Mucosa of stomach (tissue), 1 donor: ENCODE data around the gene C1orf21.

Experiments
- H3K27me3 ChIP-seq: one replicate; pipeline ENCODE4 v1.7.0; 2013; ENCODE audit warnings: mild to moderate bottlenecking, low read length; ENCODE audit not compliant: control insufficient read depth, insufficient read depth
- H3K36me3 ChIP-seq: one replicate; pipeline ENCODE4 v1.7.0; 2013; ENCODE audit warnings: low read length; ENCODE audit not compliant: control insufficient read depth, insufficient read depth
- H3K4me1 ChIP-seq: one replicate; pipeline ENCODE4 v1.7.0; 2013; ENCODE audit warnings: mild to moderate bottlenecking, low read length; ENCODE audit not compliant: control insufficient read depth, insufficient read depth
- H3K4me3 ChIP-seq: one replicate; pipeline ENCODE4 v1.7.0; 2013; ENCODE audit warnings: low read length
- H3K9ac ChIP-seq: one replicate; pipeline ENCODE4 v1.7.0; 2013; ENCODE audit warnings: mild to moderate bottlenecking, low read length, moderate library complexity
- H3K9me3 ChIP-seq: one replicate; pipeline ENCODE4 v1.7.0; 2013; ENCODE audit warnings: mild to moderate bottlenecking, low read length, moderate library complexity; ENCODE audit not compliant: control insufficient read depth
- donor health status: Pancreatic carcinoma.

Gene C1orf21

DNA sequence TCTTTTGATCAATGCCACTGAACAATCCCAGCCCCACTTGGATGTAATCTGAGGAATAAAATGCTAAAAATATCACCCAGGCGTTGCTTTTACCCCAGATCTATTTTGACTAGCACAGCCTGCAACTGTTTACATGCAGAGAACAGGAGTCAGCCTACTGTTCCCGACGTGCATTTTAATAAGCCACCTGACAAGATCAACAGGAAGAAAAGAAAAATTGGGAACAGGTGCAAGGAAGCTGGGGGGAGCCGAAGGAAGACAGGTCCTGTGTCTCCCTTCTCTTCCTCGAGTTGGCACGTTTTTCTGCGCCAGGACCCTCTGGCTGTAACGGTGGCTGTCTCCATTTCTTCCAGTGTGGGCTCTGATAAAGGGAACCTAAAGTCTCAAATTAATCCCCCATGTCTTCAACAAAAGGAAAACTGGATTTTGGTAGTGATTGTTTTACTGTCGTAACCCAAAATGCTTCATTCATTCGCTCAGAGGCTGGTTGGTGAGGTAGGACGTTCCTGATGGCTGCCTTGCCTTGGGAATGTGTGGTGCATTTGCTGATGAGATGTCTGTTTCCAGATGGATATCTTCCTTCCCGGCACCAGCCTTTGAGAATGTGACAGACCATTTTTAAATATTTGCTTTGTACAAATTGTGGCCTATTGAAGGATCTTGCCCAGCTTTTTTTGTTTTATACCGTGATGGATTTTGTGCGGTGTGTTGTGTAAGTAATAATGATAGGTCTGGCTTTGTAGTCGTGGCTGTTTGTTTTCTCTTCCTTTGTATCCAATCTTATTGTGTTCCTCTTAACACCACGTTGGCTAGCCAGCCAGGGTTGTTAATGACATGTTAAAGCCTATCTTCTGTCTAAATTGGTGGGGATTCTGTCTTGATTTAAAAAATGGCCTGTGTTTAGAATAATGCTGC, 117.5 kb downstream of the C1orf21 start:
- Histone ChIP-seq H3K9me3 (no peaks in the 10 kb centered on the region), H3K27me3 (no peaks in the 10 kb centered on the region), H3K36me3 (no peaks in the 10 kb centered on the region), H3K9ac (no peak overlapping the region), H3K4me1 (peaks cover 29% of the 10 kb centered on the region), H3K4me3 (no peak overlapping the region)

DNA sequence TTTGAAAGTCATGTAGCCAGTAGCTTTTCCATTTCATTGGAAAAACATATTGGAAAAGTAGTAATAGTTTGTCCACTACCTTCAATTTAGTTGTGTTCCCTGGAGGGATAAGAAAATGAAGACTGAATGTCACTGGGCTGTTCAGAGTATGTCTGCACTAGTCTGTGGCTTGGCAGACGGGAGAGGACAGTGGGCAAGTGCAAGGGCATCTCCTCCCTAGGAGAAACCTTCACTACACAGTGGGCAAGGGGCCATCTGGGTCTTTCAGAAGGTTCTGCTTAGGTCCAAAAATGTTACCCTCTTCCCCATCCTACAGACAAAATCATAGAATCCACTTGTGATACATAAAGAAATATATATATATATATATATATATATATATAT, 118.1 kb downstream of the C1orf21 start:
- Histone ChIP-seq H3K36me3 (no peaks in the 10 kb centered on the region), H3K9me3 (no peaks in the 10 kb centered on the region), H3K4me1 (peaks cover 29% of the 10 kb centered on the region), H3K27me3 (no peaks in the 10 kb centered on the region), H3K9ac (no peak overlapping the region), H3K4me3 (no peak overlapping the region)

DNA sequence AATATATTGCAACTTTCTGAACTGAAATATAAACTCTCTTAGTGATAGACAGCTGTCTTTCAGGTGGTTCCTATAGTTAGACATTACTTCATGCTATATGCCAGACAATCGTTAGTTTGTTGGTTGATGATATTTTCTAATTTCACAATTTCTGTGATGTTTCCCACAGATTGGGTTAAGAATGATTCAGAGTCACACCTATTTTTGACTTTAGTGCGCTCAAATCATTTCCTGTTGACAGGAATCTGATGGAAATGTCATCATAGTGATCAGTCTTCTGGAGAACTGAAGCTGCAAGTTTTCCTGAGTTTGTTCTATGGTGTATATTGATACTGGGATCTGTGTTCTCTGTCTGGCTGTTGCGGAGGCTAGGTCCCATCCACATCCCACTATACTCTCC, 119.7 kb downstream of the C1orf21 start:
- no peak overlapping the region for H3K9ac ChIP-seq
- no peak overlapping the region for H3K4me3 ChIP-seq
- no peaks in the 10 kb centered on the region for H3K9me3 ChIP-seq
- no peaks in the 10 kb centered on the region for H3K27me3 ChIP-seq
- no peaks in the 10 kb centered on the region for H3K36me3 ChIP-seq
- peaks cover 29% of the 10 kb centered on the region for H3K4me1 ChIP-seq

DNA sequence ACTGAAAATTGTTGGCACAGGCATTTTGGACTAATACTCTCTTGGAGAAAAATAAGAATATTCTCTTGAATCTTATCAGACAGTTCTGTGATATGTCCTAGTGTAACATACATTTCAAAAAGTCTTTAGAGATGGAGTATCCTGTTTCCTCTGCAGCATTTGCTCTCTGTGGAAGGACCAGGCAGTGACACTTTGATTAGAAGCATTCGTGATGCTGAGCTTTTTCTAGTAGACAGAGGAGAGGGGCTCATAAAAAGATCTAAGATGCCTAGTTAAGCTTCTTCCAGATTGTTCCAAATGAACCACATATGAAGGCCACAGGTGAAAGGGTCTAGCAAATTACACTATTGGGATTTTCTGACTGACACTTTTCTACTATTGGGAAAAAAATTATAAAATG, 120.3 kb downstream of the C1orf21 start:
- H3K4me1 ChIP-seq, result peaks cover 29% of the 10 kb centered on the region

DNA sequence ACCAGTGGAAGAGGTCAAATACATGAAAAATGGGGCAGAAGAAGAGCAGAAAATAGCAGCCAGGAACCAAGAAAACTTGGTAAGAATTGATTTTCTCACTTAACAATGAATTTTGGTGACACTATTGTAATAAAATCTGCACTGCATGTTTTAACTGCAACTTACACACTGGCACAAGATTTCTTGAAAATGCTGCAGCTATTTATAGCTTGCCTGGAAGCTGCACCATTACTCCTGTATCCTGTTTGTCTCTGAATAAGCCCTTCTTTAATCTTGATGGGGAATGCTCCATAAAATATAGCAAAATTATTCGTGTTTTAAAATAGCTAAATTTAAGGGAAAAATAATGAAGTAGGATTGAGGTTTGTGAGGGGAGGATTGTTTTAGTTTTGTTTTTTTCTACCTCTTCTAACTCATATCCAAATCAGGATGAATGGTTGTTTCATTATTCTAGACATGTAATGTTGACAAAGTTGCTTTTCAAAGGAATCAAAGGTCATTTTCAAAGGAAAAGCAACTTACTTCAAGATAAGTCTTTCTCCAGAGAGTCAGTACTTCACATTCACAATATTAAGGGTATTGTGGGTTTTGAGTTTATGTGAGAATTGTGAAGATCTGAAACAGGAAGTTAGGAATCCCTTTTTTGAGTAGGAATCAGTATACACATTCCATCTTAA, 120.9 kb downstream of the C1orf21 start:
- H3K27me3 ChIP-seq, result no peaks in the 10 kb centered on the region
- H3K9ac ChIP-seq, result no peak overlapping the region
- H3K4me3 ChIP-seq, result no peak overlapping the region
- H3K36me3 ChIP-seq, result no peaks in the 10 kb centered on the region
- peaks cover 29% of the 10 kb centered on the region for H3K4me1 ChIP-seq
- H3K9me3 ChIP-seq, result no peaks in the 10 kb centered on the region

More for the DNA sequence above, 120.3 kb downstream of the C1orf21 start:
- Histone ChIP-seq H3K9me3 (no peaks in the 10 kb centered on the region), H3K4me3 (no peak overlapping the region), H3K36me3 (no peaks in the 10 kb centered on the region), H3K27me3 (no peaks in the 10 kb centered on the region), H3K9ac (no peak overlapping the region)

DNA sequence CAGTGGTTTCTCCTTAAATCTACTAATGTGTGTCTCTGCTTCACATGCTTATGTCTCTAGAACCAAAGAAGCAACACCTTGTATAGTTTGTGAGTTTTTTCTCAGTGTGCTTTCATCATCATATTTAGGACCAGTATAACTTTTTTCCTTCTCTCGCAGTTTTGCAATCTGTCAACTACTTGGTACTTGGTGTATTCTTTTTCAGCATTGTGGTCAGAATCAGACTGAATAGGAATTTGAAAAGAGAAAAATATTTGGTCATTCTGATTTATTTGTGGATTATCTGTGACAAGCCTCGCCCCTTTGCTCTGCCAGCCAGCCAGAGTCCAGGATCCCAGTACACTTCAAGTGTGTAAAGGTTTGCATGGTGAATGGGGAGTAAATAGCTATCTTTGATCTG, 122.3 kb downstream of the C1orf21 start:
- no peak overlapping the region for H3K9ac ChIP-seq
- no peak overlapping the region for H3K4me3 ChIP-seq
- H3K36me3 ChIP-seq, result no peaks in the 10 kb centered on the region
- peaks cover 24% of the 10 kb centered on the region for H3K4me1 ChIP-seq
- no peaks in the 10 kb centered on the region for H3K27me3 ChIP-seq
- H3K9me3 ChIP-seq, result no peaks in the 10 kb centered on the region

DNA sequence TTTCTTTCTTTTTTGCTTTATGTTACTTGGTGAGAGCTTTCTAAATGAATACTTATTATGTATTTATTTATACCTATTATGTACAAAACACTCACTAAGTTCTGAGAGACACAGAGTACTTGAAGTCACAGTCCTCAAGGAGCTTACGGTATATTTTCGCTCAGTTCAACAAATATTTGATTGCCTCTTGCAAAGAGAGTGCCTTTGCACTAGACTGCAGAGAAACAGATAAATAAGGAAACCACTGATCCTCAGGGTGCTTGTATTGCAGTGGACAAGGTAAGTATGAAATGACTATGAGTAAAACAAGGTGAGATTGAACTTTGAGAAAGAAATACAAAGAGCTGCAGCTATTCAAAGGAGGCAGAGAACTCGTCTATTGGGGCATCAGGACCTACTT, 123.3 kb downstream of the C1orf21 start:
- Histone ChIP-seq H3K36me3 (no peaks in the 10 kb centered on the region), H3K27me3 (no peaks in the 10 kb centered on the region), H3K4me1 (peaks cover 16% of the 10 kb centered on the region), H3K9me3 (no peaks in the 10 kb centered on the region), H3K9ac (no peak overlapping the region), H3K4me3 (no peak overlapping the region)

DNA sequence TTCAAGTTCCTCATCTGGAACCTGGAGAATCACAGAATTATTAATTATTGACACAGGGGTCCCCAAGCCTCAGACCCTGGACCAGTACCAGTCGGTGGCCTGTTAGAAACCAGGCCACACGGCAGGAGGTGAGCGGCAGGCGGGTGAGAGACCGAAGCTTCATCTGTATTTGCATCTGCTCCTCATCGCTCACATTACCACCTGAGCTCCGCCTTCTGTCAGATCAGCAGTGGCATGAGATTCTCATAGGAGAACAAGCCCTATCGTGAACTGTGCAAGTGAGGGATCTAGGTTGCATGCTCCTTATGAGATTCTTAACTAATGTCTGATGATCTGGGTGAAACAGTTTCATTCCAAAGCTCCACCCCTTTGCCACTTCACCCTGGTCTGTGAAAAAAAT, 125.9 kb downstream of the C1orf21 start:
- no peaks in the 10 kb centered on the region for H3K9me3 ChIP-seq
- H3K27me3 ChIP-seq, result no peaks in the 10 kb centered on the region
- no peak overlapping the region for H3K9ac ChIP-seq
- H3K4me1 ChIP-seq, result peaks cover 10% of the 10 kb centered on the region
- no peaks in the 10 kb centered on the region for H3K36me3 ChIP-seq
- H3K4me3 ChIP-seq, result no peak overlapping the region

DNA sequence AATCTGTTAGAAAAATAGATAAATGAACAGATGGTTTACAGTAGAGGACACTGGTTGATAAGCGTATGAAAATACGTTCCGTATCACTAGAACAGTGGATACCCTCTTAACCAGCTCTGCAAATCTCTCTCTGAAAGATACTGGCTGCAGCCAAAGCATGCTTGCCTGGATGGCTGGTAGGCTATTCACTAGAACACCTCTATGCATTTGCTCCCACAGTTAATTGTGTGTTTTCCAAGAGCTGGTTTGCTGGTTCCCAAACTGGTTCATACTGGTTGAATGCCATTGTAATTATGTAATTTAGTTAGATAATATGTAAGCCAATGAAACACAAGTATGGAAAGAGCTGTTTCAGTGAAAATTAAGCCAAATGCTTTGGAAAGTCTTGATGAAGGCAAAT, 126.6 kb downstream of the C1orf21 start:
- Histone ChIP-seq H3K4me3 (no peak overlapping the region), H3K9me3 (no peaks in the 10 kb centered on the region), H3K36me3 (no peaks in the 10 kb centered on the region), H3K9ac (no peak overlapping the region), H3K27me3 (no peaks in the 10 kb centered on the region), H3K4me1 (peaks cover 6% of the 10 kb centered on the region)

DNA sequence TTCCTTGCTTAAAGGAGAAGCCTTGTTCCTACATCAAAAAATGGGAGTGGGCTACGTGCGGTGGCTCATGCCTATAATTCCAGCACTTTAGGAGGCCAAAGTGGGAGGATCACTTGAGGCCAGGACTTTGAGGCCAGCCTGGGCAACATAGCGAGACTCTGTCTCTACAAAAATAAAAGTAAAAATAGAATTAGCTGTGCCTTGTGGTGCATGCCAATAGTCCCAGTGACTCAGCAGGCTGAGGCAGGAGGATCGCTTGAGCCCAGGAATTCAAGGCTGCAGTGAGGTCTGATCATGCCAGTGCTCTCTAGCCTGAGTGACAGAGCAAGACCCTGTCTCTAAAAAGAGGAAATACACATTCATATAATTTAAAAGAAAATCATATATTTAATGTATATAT, 127.1 kb downstream of the C1orf21 start:
- H3K9ac ChIP-seq, result no peak overlapping the region

DNA sequence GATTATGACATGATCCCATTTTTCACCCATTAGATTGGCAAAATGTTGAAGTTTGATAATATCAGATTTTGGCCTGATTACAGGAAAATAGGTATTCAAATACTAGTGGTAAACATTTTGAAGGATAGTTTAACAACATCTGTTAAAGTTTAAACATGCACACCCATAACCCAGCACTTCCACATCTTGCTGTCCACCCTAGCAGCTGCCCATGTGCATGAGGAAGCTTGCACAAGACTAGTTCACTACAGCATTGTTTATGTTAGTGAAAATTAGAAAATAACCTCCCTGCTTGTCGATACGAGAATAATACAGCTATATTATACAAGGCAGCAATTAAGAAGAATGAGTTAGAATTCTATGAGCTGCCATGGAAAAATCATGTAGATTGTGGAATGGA, 127.6 kb downstream of the C1orf21 start:
- H3K4me3 ChIP-seq, result no peak overlapping the region
- H3K36me3 ChIP-seq, result no peaks in the 10 kb centered on the region
- no peaks in the 10 kb centered on the region for H3K9me3 ChIP-seq
- no peak overlapping the region for H3K9ac ChIP-seq
- H3K27me3 ChIP-seq, result no peaks in the 10 kb centered on the region
- H3K4me1 ChIP-seq, result no peaks in the 10 kb centered on the region

More for the DNA sequence above, 127.1 kb downstream of the C1orf21 start:
- Histone ChIP-seq H3K9me3 (no peaks in the 10 kb centered on the region), H3K36me3 (no peaks in the 10 kb centered on the region), H3K4me3 (no peak overlapping the region), H3K4me1 (peaks cover 3% of the 10 kb centered on the region), H3K27me3 (no peaks in the 10 kb centered on the region)

DNA sequence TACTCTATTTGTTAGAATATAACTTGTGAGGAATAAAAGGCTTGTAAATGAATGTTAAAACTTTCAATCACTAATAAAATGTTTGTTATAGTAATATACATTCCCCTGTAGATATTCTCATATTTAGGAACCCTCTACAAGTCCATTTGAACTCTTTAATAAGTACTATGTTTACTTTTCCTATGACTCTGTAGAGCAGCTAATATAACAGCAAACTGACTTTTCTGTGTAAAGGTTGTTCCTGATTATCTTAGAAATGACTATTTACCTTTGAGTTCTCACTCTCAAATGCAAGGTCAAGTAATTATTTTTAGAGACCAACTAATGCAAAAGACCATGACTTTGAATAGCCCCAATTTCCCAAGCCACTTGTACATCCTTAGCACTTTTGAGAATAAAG, 130.3 kb downstream of the C1orf21 start:
- no peaks in the 10 kb centered on the region for H3K9me3 ChIP-seq
- no peaks in the 10 kb centered on the region for H3K27me3 ChIP-seq
- no peaks in the 10 kb centered on the region for H3K4me1 ChIP-seq
- no peak overlapping the region for H3K4me3 ChIP-seq
- H3K36me3 ChIP-seq, result no peaks in the 10 kb centered on the region
- no peak overlapping the region for H3K9ac ChIP-seq
